Fibroblast of peridontal ligament (primary cell): ENCODE measurements around the gene ENDOV.

Experiments
- DNase-seq: peaks from one replicate; pipeline ENCODE4 v3.0.0-alpha.2; 2010; ENCODE audit errors: extremely low read depth

ENDOV gene

GRCh38 chr17:80414803-80415625 lies at the start of gene ENDOV:
TSS of gene ENDOV (plus strand) at chr17:80415167. CDS start at chr17:80415195, 28 bp downstream.
- peak; percentile 91 for DNase-seq

- DNase-seq, result no peak
Measured at GRCh38 chr17:80365983-80366382, 49.0 kb upstream of the ENDOV start.

GRCh38 chr17:80367503-80367902 lies 47.5 kb upstream of the ENDOV start:
- no peak for DNase-seq

- DNase-seq, result no peak
Measured at GRCh38 chr17:80371196-80371595, 43.8 kb upstream of the ENDOV start.

- DNase-seq, result no peak
Measured at GRCh38 chr17:80372456-80372855, 42.5 kb upstream of the ENDOV start.

GRCh38 chr17:80372922-80373570 lies 41.9 kb upstream of the ENDOV start:
- DNase-seq, result no peak

GRCh38 chr17:80374039-80374731 lies 40.8 kb upstream of the ENDOV start:
- no peak for DNase-seq

- no peak for DNase-seq
Measured at GRCh38 chr17:80374732-80375585, 40.0 kb upstream of the ENDOV start.

- no peak for DNase-seq
Measured at GRCh38 chr17:80376531-80376930, 38.4 kb upstream of the ENDOV start.

GRCh38 chr17:80377798-80378197 lies 37.2 kb upstream of the ENDOV start:
- DNase-seq, result no peak

GRCh38 chr17:80379348-80379747 lies 35.6 kb upstream of the ENDOV start:
- no peak for DNase-seq

- DNase-seq, result no peak
Measured at GRCh38 chr17:80380068-80380467, 34.9 kb upstream of the ENDOV start.

- DNase-seq, result no peak
Measured at GRCh38 chr17:80380555-80381002, 34.4 kb upstream of the ENDOV start.

- DNase-seq, result no peak
Measured at GRCh38 chr17:80381416-80381923, 33.5 kb upstream of the ENDOV start.

GRCh38 chr17:80382446-80382845 lies 32.5 kb upstream of the ENDOV start:
- DNase-seq, result no peak

GRCh38 chr17:80382956-80383355 lies 32.0 kb upstream of the ENDOV start:
- DNase-seq, result no peak

GRCh38 chr17:80384078-80384960 lies 30.6 kb upstream of the ENDOV start:
- no peak for DNase-seq

- DNase-seq, result no peak
Measured at GRCh38 chr17:80385046-80385445, 29.9 kb upstream of the ENDOV start.

- DNase-seq, result no peak
Measured at GRCh38 chr17:80386341-80386740, 28.6 kb upstream of the ENDOV start.

- DNase-seq, result no peak
Measured at GRCh38 chr17:80387071-80387470, 27.9 kb upstream of the ENDOV start.
